CD4-positive, CD25-positive, alpha-beta regulatory T cell (primary cell): Measurements from ENCODE around the gene UTS2. TPM values are rescaled to one million over a fixed set of nuclear protein-coding genes. Genes with fewer than 3 reads are reported as not detected.
A peak's percentile ranks its signal among the peaks of the same experiment; 100 is the strongest.

Experiments
- ATAC-seq, 2 donors: fragments of 150-1000 bp; cut with Tn5 transposase; one replicate each; pipeline ENCODE4 v1.10.0; 2021; ENCODE audit warnings: low read depth in 2 of 2, moderate number of reproducible peaks in 2 of 2, moderate library complexity in 1 of 2
- DNase-seq, 3 donors: peaks; one replicate each; pipeline versions ENCODE4 v3.0.0 to v3.0.0-alpha.2; 2012 to 2022; ENCODE audit warnings: mixed read lengths in 1 of 3
- H3K27ac ChIP-seq: one replicate; pipeline ENCODE4 v1.7.0; 2013; ENCODE audit warnings: mild to moderate bottlenecking, low read length; ENCODE audit not compliant: insufficient read depth, poor library complexity, severe bottlenecking
- H3K27me3 ChIP-seq: one replicate; pipeline ENCODE4 v1.7.0; 2013; ENCODE audit warnings: low read length; ENCODE audit not compliant: control insufficient read depth, insufficient read depth
- H3K36me3 ChIP-seq: one replicate; pipeline ENCODE4 v1.7.0; 2013; ENCODE audit warnings: mild to moderate bottlenecking, low read length, moderate library complexity; ENCODE audit not compliant: control insufficient read depth, insufficient read depth
- H3K4me1 ChIP-seq: 2 replicates; pipeline ENCODE4 v1.7.0; 2013; ENCODE audit warnings: mild to moderate bottlenecking, low read length; ENCODE audit not compliant: insufficient read depth, control insufficient read depth, poor library complexity, severe bottlenecking
- H3K4me3 ChIP-seq: one replicate; pipeline ENCODE4 v1.7.0; 2013; ENCODE audit warnings: low read depth, mild to moderate bottlenecking, low read length, moderate library complexity
- H3K9me3 ChIP-seq, 2 experiments: 1 replicate in 1 of 2; 2 replicates in 1 of 2; pipeline ENCODE4 v1.7.0; 2013; ENCODE audit warnings: low read length in 2 of 2, mild to moderate bottlenecking in 1 of 2, moderate library complexity in 1 of 2; ENCODE audit not compliant: control insufficient read depth in 2 of 2
- H3K27ac Mint-ChIP-seq, 3 donors: one replicate each; pipeline ENCODE4 v1.8.0; 2020 to 2022; ENCODE audit warnings: mild to moderate bottlenecking in 3 of 3, mixed read lengths in 3 of 3, moderate library complexity in 2 of 3
- H3K27me3 Mint-ChIP-seq: one replicate; pipeline ENCODE4 v1.8.0; 2022; ENCODE audit warnings: mild to moderate bottlenecking, mixed read lengths
- H3K36me3 Mint-ChIP-seq: one replicate; pipeline ENCODE4 v1.8.0; 2020; ENCODE audit warnings: mixed read lengths
- H3K4me1 Mint-ChIP-seq, 4 donors: one replicate each; pipeline ENCODE4 v1.8.0; 2020 to 2022; ENCODE audit warnings: mixed read lengths in 4 of 4, mild to moderate bottlenecking in 1 of 4
- H3K4me3 Mint-ChIP-seq, 4 donors: one replicate each; pipeline ENCODE4 v1.8.0; 2020 to 2022; ENCODE audit warnings: mild to moderate bottlenecking in 4 of 4, mixed read lengths in 4 of 4, moderate library complexity in 3 of 4
- H3K9me3 Mint-ChIP-seq, 7 donors: one replicate each; pipeline ENCODE4 v1.8.0; 2020 to 2022; ENCODE audit warnings: mixed read lengths in 7 of 7, mild to moderate bottlenecking in 3 of 7, moderate library complexity in 2 of 7
- polyA plus RNA-seq, 4 donors: library from polyadenylated mRNA; unstranded; fragments of 300-500 nt; fragmentation: Illumina TruSeq; gene quantifications; one replicate each; pipeline ENCODE4 v1.2.3, GENCODE V29; 2021
- total RNA-seq: library from RNA; stranded (reverse); gene quantifications from one replicate; pipeline ENCODE4 v1.2.3, GENCODE V29; 2022

Gene UTS2
- total and polyA plus RNA-seq, 5 donors from 2014 or later, result 8.0 to 63.1 (median 28.4) TPM

DNA sequence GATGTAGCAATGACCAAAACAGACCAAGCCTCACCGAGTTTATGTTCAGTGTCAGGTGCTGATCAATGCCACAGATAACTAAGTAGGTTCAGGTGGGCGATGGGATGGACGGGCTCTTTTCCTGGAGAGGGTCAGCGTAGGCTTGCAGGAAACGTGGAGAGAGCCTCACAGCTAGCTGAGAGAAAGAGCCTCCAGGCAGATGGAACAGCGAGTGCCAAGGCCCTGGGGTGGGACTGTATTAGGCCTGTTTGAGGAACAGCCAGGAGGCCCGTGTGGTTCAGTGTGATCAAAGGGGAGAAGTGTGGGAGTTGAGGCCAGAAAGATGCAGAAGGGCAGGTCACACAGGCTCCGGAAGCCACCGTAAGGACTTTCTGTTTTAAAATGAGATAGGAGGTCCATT lies 7.3 kb upstream of the UTS2 start:
- Histone ChIP-seq H3K27ac (no peak overlapping the region), H3K36me3 (peaks cover 5% of the 10 kb centered on the region), H3K4me1 (no peaks in the 10 kb centered on the region), H3K4me3 (no peak overlapping the region), H3K27me3 (no peaks in the 10 kb centered on the region), H3K9me3 (no peaks in the 10 kb centered on the region)
- Mint-ChIP-seq H3K36me3 (no peaks in the 10 kb centered on the region), H3K9me3 (no peaks in the 10 kb centered on the region), H3K27ac (peak overlapping the region in 2 of 3 donors; percentile 27 to 74), H3K4me1 (peaks cover 0 to 6% (median 4%) of the 10 kb centered on the region in 4 donors), H3K27me3 (no peaks in the 10 kb centered on the region), H3K4me3 (no peak overlapping the region)
- ATAC-seq (no peak), DNase-seq (no peak)

DNA sequence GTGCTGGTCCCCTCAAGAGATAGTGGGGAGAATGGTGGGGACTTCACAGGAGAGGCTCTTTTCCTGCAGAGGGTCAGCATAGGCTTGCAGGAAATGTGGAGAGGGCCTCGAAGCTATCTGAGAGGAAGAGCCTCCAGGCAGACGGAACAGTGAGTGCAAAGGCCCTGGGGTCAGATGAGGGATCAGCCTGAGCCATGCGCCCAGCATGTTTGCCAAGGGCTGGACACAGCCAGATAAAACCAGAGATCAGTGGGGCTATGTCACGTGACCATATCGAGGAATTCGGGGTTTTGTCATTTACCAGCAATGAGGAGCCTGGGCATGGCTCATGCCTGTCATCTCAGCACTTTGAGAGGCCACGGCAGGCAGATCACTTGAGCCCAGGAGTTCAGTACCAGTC lies 6.5 kb upstream of the UTS2 start:
- H3K9me3 ChIP-seq, result no peaks in the 10 kb centered on the region
- no peaks in the 10 kb centered on the region for H3K9me3 Mint-ChIP-seq
- H3K36me3 ChIP-seq, result peaks cover 5% of the 10 kb centered on the region
- no peaks in the 10 kb centered on the region for H3K27me3 Mint-ChIP-seq
- H3K4me3 Mint-ChIP-seq, result no peak overlapping the region
- H3K27ac ChIP-seq, result no peak overlapping the region
- H3K27me3 ChIP-seq, result no peaks in the 10 kb centered on the region
- DNase-seq (no peak), ATAC-seq (no peak)
- H3K4me1 ChIP-seq, result no peaks in the 10 kb centered on the region
- H3K4me1 Mint-ChIP-seq, result peaks cover 0 to 6% (median 4%) of the 10 kb centered on the region in 4 donors
- peak overlapping the region in 1 of 3 donors; percentile 74 for H3K27ac Mint-ChIP-seq
- H3K36me3 Mint-ChIP-seq, result no peaks in the 10 kb centered on the region
- no peak overlapping the region for H3K4me3 ChIP-seq

DNA sequence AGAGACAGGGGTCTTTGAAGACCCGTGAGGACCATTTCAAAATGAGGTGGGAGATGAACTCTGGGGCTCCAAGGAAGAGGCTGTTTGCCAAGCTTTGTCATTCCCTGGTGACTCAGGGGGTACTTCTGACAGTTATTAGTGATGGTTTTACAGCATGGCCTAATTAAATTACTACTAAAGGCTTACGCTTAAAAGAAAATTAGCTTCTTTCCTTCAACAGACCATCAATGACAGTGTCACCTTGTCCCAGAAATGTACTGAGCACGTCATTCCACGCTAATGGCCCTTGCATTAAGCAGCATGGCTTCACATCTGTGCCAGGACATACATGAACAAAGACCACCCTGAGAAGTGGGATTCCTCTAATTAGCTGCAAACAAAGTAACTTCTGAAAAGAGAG lies 5.1 kb upstream of the UTS2 start:
- Histone ChIP-seq H3K4me3 (no peak overlapping the region), H3K27ac (no peak overlapping the region), H3K9me3 (no peaks in the 10 kb centered on the region), H3K36me3 (peaks cover 2% of the 10 kb centered on the region), H3K4me1 (no peaks in the 10 kb centered on the region), H3K27me3 (no peaks in the 10 kb centered on the region)
- no peak overlapping the region for H3K4me3 Mint-ChIP-seq
- no peak overlapping the region for H3K27ac Mint-ChIP-seq
- no peak for ATAC-seq
- H3K27me3 Mint-ChIP-seq, result no peaks in the 10 kb centered on the region
- DNase-seq, result no peak
- peaks cover 0 to 6% (median 4%) of the 10 kb centered on the region in 4 donors for H3K4me1 Mint-ChIP-seq
- H3K36me3 Mint-ChIP-seq, result no peaks in the 10 kb centered on the region
- H3K9me3 Mint-ChIP-seq, result no peaks in the 10 kb centered on the region

DNA sequence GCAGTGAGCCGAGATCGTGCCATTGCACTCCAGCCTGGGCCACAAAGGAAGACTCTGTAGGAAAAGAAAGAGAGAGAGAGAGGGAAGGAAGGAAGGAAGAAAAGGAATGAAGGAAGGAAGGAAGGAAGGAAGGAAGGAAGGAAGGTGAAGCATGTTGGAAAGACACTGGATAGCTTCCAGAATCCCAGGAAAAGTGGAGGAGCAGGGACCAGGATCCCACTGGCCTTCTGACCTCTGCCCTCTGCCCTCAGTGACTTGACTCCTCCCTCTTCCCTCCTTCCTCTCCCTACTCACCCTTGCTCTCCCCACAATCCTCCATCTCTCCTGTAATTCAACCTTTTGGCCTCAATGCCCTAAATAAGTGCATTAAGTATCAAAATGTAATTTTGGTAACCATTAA lies 4.1 kb upstream of the UTS2 start:
- DNase-seq (no peak), ATAC-seq (no peak)
- H3K9me3 ChIP-seq, result no peaks in the 10 kb centered on the region
- no peak overlapping the region for H3K27ac ChIP-seq
- Mint-ChIP-seq H3K27ac (no peak overlapping the region), H3K4me3 (no peak overlapping the region), H3K4me1 (peaks cover 0 to 6% (median 4%) of the 10 kb centered on the region in 4 donors), H3K27me3 (no peaks in the 10 kb centered on the region), H3K36me3 (no peaks in the 10 kb centered on the region), H3K9me3 (no peaks in the 10 kb centered on the region)
- H3K36me3 ChIP-seq, result peaks cover 4% of the 10 kb centered on the region
- H3K27me3 ChIP-seq, result no peaks in the 10 kb centered on the region
- H3K4me1 ChIP-seq, result no peaks in the 10 kb centered on the region
- no peak overlapping the region for H3K4me3 ChIP-seq

DNA sequence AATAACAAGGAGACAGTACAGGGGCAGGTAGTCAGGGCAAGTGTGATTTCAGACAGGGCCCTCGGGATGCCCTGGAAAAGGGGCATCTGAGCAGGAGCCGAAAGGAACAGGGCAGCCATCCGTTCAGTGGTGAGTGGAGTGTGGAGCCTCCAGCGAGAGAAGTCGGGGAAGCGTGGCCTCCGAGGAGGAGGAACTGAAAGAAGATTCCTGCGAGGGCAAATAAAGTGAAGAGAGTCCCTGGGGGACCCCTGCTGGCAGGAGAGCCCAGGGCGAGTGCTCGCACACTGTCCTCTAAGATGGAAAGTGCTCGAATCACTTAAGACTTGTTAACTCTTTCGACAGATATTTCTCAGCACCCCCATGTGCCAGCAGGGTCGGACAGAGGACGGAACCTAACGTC lies 3.5 kb upstream of the UTS2 start:
- Histone ChIP-seq H3K27me3 (no peaks in the 10 kb centered on the region), H3K27ac (no peak overlapping the region), H3K4me3 (no peak overlapping the region), H3K36me3 (peaks cover 7% of the 10 kb centered on the region), H3K4me1 (no peaks in the 10 kb centered on the region), H3K9me3 (no peaks in the 10 kb centered on the region)
- Mint-ChIP-seq H3K4me3 (no peak overlapping the region), H3K27ac (peak overlapping the region in 1 of 3 donors; percentile 88), H3K27me3 (peaks cover 2% of the 10 kb centered on the region), H3K9me3 (no peaks in the 10 kb centered on the region), H3K36me3 (no peaks in the 10 kb centered on the region), H3K4me1 (peaks cover 0 to 6% (median 4%) of the 10 kb centered on the region in 4 donors)
- ATAC-seq, result no peak
- no peak for DNase-seq

DNA sequence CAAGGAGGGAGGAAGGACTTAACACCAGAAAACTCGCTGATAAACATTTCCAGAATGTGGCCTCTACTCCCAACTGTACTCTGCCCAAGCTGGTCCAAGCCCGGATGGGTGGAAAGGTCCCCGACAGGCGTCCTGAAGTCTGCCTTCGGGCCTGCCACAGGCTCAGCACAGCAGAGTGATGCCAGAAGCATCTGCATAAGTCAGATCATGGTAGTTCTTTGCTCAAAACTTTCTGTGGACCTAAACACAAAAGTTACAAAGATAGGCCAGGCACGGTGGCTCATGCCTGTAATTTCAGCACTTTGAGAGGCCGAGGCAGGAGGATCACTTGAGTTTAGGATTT lies 790 bp upstream of the UTS2 start:
- H3K4me3 Mint-ChIP-seq, result peak overlapping the region in 1 of 4 donors; percentile 84
- peaks cover 4% of the 10 kb centered on the region for H3K27me3 Mint-ChIP-seq
- Histone ChIP-seq H3K36me3 (peaks cover 16% of the 10 kb centered on the region), H3K4me3 (no peak overlapping the region), H3K27me3 (no peaks in the 10 kb centered on the region), H3K27ac (no peak overlapping the region), H3K4me1 (no peaks in the 10 kb centered on the region), H3K9me3 (no peaks in the 10 kb centered on the region)
- H3K4me1 Mint-ChIP-seq, result peaks cover 0 to 9% (median 4%) of the 10 kb centered on the region in 4 donors
- DNase-seq (no peak), ATAC-seq (no peak)
- peaks cover 5% of the 10 kb centered on the region for H3K36me3 Mint-ChIP-seq
- H3K27ac Mint-ChIP-seq, result no peak overlapping the region
- H3K9me3 Mint-ChIP-seq, result no peaks in the 10 kb centered on the region

DNA sequence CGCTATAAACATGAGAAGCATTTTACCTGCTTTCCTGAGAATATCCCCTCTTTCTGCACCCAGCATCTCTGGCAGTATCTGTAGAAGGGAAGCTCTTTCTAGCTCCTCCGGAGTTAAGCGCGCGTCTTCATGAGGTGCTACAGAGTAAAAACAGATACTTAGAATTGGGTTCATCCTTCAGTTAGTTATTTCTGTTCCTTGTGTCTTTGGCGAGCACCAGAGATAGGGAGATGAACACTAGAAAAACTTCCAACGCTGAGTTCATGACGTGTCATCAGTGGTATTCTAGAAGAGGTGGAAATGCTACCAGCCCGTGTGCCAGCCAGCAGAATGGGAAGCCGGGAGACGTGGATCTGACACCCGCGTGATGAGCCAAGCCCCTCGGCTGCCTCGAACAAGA lies 2.1 kb downstream of the UTS2 start:
- Histone ChIP-seq H3K4me1 (no peaks in the 10 kb centered on the region), H3K27ac (no peak overlapping the region), H3K36me3 (peaks cover 19% of the 10 kb centered on the region), H3K4me3 (no peak overlapping the region), H3K27me3 (no peaks in the 10 kb centered on the region), H3K9me3 (no peaks in the 10 kb centered on the region)
- peaks cover 8% of the 10 kb centered on the region for H3K36me3 Mint-ChIP-seq
- H3K27ac Mint-ChIP-seq, result no peak overlapping the region
- no peaks in the 10 kb centered on the region for H3K9me3 Mint-ChIP-seq
- peaks cover 4% of the 10 kb centered on the region for H3K27me3 Mint-ChIP-seq
- ATAC-seq, result no peak
- H3K4me1 Mint-ChIP-seq, result peaks cover 0 to 4% (median 0%) of the 10 kb centered on the region in 4 donors
- no peak overlapping the region for H3K4me3 Mint-ChIP-seq
- DNase-seq, result no peak

DNA sequence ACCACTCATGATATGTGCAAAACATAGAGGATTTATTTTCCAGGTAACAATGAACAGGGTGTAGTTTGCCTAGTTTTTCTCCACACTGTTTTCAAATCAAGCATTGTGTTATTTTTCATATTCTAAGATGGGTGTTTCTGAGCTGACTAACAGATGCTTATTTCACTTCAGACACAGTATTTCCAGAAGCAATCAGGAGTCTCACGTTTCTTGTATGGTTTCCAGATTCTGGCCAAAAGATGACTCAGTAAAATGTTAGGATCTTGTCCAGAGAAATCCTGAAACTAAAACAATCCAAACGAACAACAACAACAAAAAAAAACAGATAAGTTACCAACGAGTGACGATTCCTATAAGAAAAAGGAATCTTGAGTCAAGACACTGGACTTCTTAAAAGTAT lies 5.3 kb downstream of the UTS2 start:
- peaks cover 15% of the 10 kb centered on the region for H3K36me3 ChIP-seq
- no peaks in the 10 kb centered on the region for H3K27me3 ChIP-seq
- H3K9me3 ChIP-seq, result no peaks in the 10 kb centered on the region
- Mint-ChIP-seq H3K4me3 (no peak overlapping the region), H3K36me3 (peaks cover 16% of the 10 kb centered on the region), H3K27ac (no peak overlapping the region), H3K4me1 (peaks cover 0 to 10% (median under 1%) of the 10 kb centered on the region in 4 donors), H3K27me3 (peaks cover 4% of the 10 kb centered on the region), H3K9me3 (no peaks in the 10 kb centered on the region)
- ATAC-seq (no peak), DNase-seq (no peak)
- no peak overlapping the region for H3K27ac ChIP-seq
- no peak overlapping the region for H3K4me3 ChIP-seq
- no peaks in the 10 kb centered on the region for H3K4me1 ChIP-seq
